ENCODE measurements around the gene TMC1.
"Not testable (repeated sequence)": the region's sequence is repeated elsewhere in the genome, so short reads cannot be mapped to it uniquely, and the experiment has no call there.

The TMC1 gene

GRCh38 chr9:72858089-72858912 is 336.9 kb downstream of the TMC1 start:
- no peaks in the 10 kb centered on the region for H3K36me3 ChIP-seq (ENCODE audit: control insufficient read depth in 2 of 2, insufficient read depth in 1 of 2, low read length in 2 of 2)
- TF ChIP-seq ZNF792 (tag by site-specific recombination; IDR thresholded peaks at IDR 0.05), result no peak
- no peak for TF ChIP-seq ZNF670 (tag by site-specific recombination; IDR thresholded peaks at IDR 0.05; ENCODE audit: low read depth)
- TF ChIP-seq ZNF248 (tag by site-specific recombination; IDR thresholded peaks at IDR 0.05), result no peak
- no peak for TF ChIP-seq ZBTB44 (tag by site-specific recombination; IDR thresholded peaks at IDR 0.05)
- TF ChIP-seq ZBTB11 (tag by site-specific recombination; conservative IDR thresholded peaks at IDR 0.05; ENCODE audit: low read depth), result no peak
- TF ChIP-seq ZNF211 (tag by site-specific recombination; IDR thresholded peaks at IDR 0.05; ENCODE audit: low read depth), result no peak
- TF ChIP-seq ZNF660 (tag by site-specific recombination; IDR thresholded peaks at IDR 0.05), result no peak
- no peak for TF ChIP-seq ZNF48 (tag by site-specific recombination; IDR thresholded peaks at IDR 0.05)
- no peak for TF ChIP-seq ZNF335 (tag by site-specific recombination; conservative IDR thresholded peaks at IDR 0.05)
- TF ChIP-seq ZNF175 (tag by site-specific recombination; IDR thresholded peaks at IDR 0.05), result no peak
- no peak for TF ChIP-seq ZBTB6 (tag by site-specific recombination; IDR thresholded peaks at IDR 0.05)
- no peak for TF ChIP-seq SP2 (tag by site-specific recombination; IDR thresholded peaks at IDR 0.05)
- TF ChIP-seq ZNF585B (tag by site-specific recombination; IDR thresholded peaks at IDR 0.05), result no peak
- no peak for TF ChIP-seq ZNF521 (tag by site-specific recombination; IDR thresholded peaks at IDR 0.05)
- no peak for TF ChIP-seq ZNF776 (tag by site-specific recombination; IDR thresholded peaks at IDR 0.05; ENCODE audit: borderline replicate concordance)
- no peak for TF ChIP-seq ZNF624 (tag by site-specific recombination; IDR thresholded peaks at IDR 0.05)
- no peak for TF ChIP-seq ZFP69B (tag by site-specific recombination; IDR thresholded peaks at IDR 0.05)
- no peak for TF ChIP-seq ZNF239 (tag by site-specific recombination; IDR thresholded peaks at IDR 0.05)
- TF ChIP-seq ZNF184 (tag by site-specific recombination; IDR thresholded peaks at IDR 0.05), result no peak
- TF ChIP-seq ZNF548 (tag by site-specific recombination; IDR thresholded peaks at IDR 0.05), result no peak
- H3K4me3 ChIP-seq (ENCODE audit: low read depth, low read length), result no peak overlapping the region
- ChIA-PET POLR2A (interaction anchor here (1.0 kb wide), 1 partner anchor 11 kb away, joined by 3 read pairs; no protein-coding TSS in a partner anchor), CTCF (interaction anchor here (0.6 to 3.3 kb wide), 31 partner anchors 9 to 1280 kb away, joined by 3 to 68 read pairs (median 4); no protein-coding TSS in a partner anchor)
- H3K9me3 ChIP-seq (ENCODE audit: control insufficient read depth, insufficient read depth, low read depth, low read length), result no peaks in the 10 kb centered on the region
- no peaks in the 10 kb centered on the region for H3K4me1 ChIP-seq (ENCODE audit: control insufficient read depth, insufficient read depth, low read length)
- no peak overlapping the region for H3K27ac ChIP-seq (ENCODE audit: extremely low read depth, low read depth, low read length)

- H3K4me1 ChIP-seq (ENCODE audit: control insufficient read depth, insufficient read depth, low read length); H3K9me3 ChIP-seq (ENCODE audit: control insufficient read depth, insufficient read depth, low read depth, low read length); H3K36me3 ChIP-seq (ENCODE audit: control insufficient read depth in 2 of 2, insufficient read depth in 1 of 2, low read length in 2 of 2); H3K27ac ChIP-seq (ENCODE audit: extremely low read depth, low read depth, low read length); H3K4me3 ChIP-seq (ENCODE audit: low read depth, low read length); POLR2A ChIA-PET: not testable (repeated sequence)
- CTCF ChIA-PET, result interaction anchor here (1.3 kb wide), 1 partner anchor 9 kb away, joined by 4 read pairs; no protein-coding TSS in a partner anchor
These were observed 341.4 kb downstream of the TMC1 start for GRCh38 chr9:72862788-72863187.
